GM12873 (cell line): ENCODE data around the gene KLRD1.
A peak's percentile ranks its signal among the peaks of the same experiment; 100 is the strongest.

ENCODE experiments used
- CTCF ChIP-seq: IDR thresholded peaks from 2 replicates; pipeline ENCODE4 v1.5.1; 2012; ENCODE audit warnings: low read depth, mild to moderate bottlenecking, moderate library complexity, low read length, control low read depth; ENCODE audit not compliant: insufficient read depth; ENCODE audit errors: missing control alignments

KLRD1 gene

GRCh38 chr12:10366875-10367274 is 59.2 kb downstream of the KLRD1 start:
- peak; percentile 2 for TF ChIP-seq CTCF

DNA sequence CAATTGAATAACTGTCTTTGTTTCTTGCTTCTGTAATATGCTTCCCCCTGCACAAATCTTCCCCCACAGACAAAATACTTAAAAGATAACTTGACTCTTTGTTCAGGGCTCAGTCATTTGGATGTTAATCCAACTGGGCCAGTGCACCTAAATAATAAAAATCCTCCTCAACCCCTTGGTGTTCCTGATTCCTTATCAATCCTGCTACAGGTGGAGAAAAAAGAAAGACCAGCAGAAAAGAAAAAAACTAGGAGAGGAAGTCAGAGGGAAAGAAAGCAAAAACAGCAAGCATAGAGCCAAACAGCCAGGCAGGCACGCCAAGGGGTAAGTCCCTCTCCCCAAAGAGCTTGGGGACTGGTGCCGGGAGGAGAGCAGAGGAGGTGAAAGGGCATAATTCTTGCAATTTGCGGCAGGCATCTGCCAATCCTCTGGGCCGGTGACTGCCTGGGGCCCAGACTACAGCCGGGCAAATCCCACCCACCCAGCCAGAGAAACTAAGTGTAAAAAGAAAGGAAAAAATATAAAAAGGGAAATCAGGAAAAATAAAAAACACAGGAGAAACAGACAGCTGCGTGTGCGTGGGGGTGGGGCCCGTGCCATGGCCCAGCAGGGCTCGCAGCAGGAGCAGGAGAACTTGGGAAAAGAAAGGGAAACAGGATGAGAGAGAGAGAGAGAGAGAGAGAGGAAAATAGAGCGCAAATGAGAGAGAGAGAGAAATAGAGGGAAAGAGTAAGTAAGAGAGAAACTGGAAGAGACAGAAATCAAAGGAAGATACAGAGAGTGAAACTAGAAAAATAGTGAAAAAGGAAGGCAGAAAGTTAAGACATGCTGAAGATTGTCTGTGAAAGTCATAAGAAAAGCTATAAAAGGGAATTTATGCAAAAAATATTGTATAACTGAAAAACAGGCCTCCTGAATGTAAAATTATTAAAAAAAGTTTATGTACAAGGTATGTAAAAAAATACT is 60.8 kb downstream of the KLRD1 start:
- no peak for TF ChIP-seq CTCF

DNA sequence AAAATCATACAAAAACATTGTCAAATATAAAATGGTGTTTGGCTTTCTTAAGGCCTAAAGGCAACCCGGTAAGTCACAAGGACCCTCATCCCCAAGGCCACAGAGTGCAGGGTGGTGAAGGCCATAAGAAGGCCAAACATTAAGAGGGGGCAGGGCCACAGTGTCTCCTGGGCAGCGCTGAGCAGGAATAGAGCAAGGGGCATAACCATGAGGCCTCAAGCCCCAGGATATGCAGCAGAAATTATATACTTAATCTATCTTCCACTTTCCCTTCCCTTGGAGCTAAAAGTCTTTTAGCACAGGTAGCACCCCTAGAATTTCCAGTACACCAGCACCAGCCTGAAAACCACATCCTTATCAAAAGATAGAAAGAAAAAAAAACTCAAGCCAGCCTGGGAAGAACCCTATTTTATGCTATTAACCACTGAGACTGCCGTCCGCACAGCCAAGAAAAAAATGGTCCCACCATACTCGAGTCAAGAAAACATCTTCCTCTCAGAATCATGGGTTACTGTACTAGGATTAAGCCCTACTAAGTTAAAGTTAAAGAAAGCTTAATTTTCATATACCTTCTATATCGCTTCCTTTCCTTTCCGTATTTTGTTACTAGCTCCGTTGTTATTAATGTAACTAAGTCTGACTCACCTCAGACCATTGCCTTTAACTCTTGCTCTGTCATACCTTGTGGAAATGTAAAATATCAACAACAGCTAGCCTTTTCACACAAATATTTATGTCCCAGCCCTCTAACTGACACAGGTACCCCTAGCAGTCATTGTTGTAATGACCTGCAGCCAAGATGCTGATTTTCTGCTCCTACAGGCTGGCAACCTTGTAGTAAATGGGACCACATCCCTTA is 62.1 kb downstream of the KLRD1 start:
- TF ChIP-seq CTCF: no peak

- no peak for TF ChIP-seq CTCF
These were observed 64.9 kb downstream of the KLRD1 start for GRCh38 chr12:10372559-10372958.

- TF ChIP-seq CTCF: no peak
These were observed 67.0 kb downstream of the KLRD1 start for GRCh38 chr12:10374624-10375018.
